ENCODE results near the gene CACNA1I.

The CACNA1I gene

DNA sequence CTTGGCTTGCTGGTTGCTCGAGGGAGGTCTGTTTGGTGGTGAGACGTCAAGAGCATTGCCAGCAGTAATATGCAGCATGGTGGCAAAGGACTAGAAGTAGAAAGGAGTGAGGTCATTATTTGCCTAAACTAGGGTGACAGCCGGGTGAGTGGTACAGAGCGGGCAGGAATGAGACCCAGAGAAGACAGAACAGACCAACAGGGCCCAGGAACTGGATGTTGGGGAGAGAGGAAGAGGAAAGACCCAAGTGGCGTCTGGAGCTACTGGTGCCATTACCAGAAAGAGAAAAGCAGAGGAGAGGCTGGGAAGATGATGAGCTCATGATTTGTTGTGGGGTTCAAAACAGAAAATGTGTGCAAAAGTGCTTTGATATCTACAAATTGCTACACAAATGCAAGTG lies 164.3 kb downstream of the CACNA1I start:
- no peak overlapping the region for H3K27ac ChIP-seq
- TF ChIP-seq, protein P1, sequence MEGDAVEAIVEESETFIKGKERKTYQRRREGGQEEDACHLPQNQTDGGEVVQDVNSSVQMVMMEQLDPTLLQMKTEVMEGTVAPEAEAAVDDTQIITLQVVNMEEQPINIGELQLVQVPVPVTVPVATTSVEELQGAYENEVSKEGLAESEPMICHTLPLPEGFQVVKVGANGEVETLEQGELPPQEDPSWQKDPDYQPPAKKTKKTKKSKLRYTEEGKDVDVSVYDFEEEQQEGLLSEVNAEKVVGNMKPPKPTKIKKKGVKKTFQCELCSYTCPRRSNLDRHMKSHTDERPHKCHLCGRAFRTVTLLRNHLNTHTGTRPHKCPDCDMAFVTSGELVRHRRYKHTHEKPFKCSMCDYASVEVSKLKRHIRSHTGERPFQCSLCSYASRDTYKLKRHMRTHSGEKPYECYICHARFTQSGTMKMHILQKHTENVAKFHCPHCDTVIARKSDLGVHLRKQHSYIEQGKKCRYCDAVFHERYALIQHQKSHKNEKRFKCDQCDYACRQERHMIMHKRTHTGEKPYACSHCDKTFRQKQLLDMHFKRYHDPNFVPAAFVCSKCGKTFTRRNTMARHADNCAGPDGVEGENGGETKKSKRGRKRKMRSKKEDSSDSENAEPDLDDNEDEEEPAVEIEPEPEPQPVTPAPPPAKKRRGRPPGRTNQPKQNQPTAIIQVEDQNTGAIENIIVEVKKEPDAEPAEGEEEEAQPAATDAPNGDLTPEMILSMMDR (IDR thresholded peaks at IDR 0.05), result no peak
- TF ChIP-seq ZFX (IDR thresholded peaks at IDR 0.05; ENCODE audit: borderline replicate concordance), result no peak

- no peak overlapping the region for H3K27ac ChIP-seq
- TF ChIP-seq, protein P1 (IDR thresholded peaks at IDR 0.05), result no peak
- no peak for TF ChIP-seq ZFX (IDR thresholded peaks at IDR 0.05; ENCODE audit: borderline replicate concordance)
Measured at GRCh38 chr22:39735776-39736175, 165.2 kb downstream of the CACNA1I start.

DNA sequence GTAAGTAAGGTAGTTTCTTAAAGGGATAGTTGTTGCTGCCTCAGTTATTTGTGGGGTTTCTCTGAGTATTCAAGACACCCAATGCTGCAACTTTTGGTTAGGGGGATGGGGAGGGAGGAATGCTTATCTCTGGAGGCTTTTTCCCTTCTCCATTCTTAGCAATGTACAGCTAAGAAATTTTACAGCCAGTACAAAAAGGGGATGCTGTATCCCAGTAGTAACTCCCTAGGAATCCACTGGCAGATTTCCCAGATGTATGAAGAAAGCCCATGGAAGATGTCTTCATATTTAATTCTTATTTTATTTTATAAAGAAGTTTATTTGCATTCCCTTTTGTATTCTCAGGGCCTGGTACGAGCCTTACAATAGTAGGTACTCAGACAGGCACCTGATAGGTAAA lies 168.2 kb downstream of the CACNA1I start:
- H3K27ac ChIP-seq, result no peak overlapping the region
- TF ChIP-seq, protein P1 (IDR thresholded peaks at IDR 0.05), result no peak
- TF ChIP-seq ZFX (IDR thresholded peaks at IDR 0.05; ENCODE audit: borderline replicate concordance), result no peak

Measured in 22Rv1 (cell line).